T-cell (primary cell): ENCODE measurements around the gene CABLES1. TPM values are rescaled to one million over a fixed set of nuclear protein-coding genes. Genes with fewer than 3 reads are reported as not detected.

Source experiments
- ATAC-seq, 4 experiments: fragments of 200-7000 bp in 3 of 4; fragments of 150-1000 bp in 1 of 4; cut with Tn5 transposase; replicated peaks in 1 of 4; 1 replicate in 3 of 4; 2 replicates in 1 of 4; pipeline ENCODE4 v1.10.0; 2021; ENCODE audit warnings: moderate library complexity in 3 of 4, mild to moderate bottlenecking in 2 of 4, moderate number of reproducible peaks in 1 of 4
- CTCF ChIA-PET, 2 donors: fragments of 300-600 bp; sonication (Branson Sonifier 250); formaldehyde crosslinking; loops; one replicate each; lab custom pipeline; 2022; ENCODE audit warnings: antibody characterized with exemption in 2 of 2; lab: Charles Lee
- POLR2A ChIA-PET, 2 donors: fragments of 300-600 bp; sonication (Branson Sonifier 250); formaldehyde crosslinking; loops; one replicate each; lab custom pipeline; 2022; ENCODE audit warnings: antibody characterized with exemption in 2 of 2; lab: Charles Lee
- DNase-seq, 35 experiments: peaks; one replicate each; pipeline versions ENCODE4 v3.0.0 to v3.0.0-alpha.2; 2013 to 2023
- H3K27ac ChIP-seq: one replicate; pipeline ENCODE4 v1.5.1; 2013; ENCODE audit warnings: low read length
- H3K27me3 ChIP-seq, 2 experiments: replicated peaks in 1 of 2; 1 replicate in 1 of 2; 2 replicates in 1 of 2; pipeline versions ENCODE4 v1.6.1 to v1.7.0; 2013; ENCODE audit warnings: low read length in 1 of 2, mixed read lengths in 1 of 2; ENCODE audit not compliant: control insufficient read depth in 2 of 2, insufficient read depth in 2 of 2; ENCODE audit errors: extremely low read depth in 1 of 2
- H3K36me3 ChIP-seq, 2 donors: 1 replicate in 1 of 2; 2 replicates in 1 of 2; pipeline versions ENCODE4 v1.6.1 to v1.7.0; 2013; ENCODE audit warnings: low read length in 1 of 2; ENCODE audit not compliant: control insufficient read depth in 2 of 2, insufficient read depth in 1 of 2; ENCODE audit errors: extremely low read depth in 1 of 2
- H3K4me1 ChIP-seq, 2 experiments: 1 replicate in 1 of 2; 2 replicates in 1 of 2; pipeline versions ENCODE4 v1.6.1 to v1.7.0; 2013; ENCODE audit warnings: low read length in 2 of 2, mixed read lengths in 1 of 2; ENCODE audit not compliant: insufficient read depth in 2 of 2, control insufficient read depth in 1 of 2; ENCODE audit errors: extremely low read depth in 1 of 2
- H3K4me3 ChIP-seq, 2 donors: 1 replicate in 1 of 2; 2 replicates in 1 of 2; pipeline versions ENCODE4 v1.5.1 to v1.7.0; 2013; ENCODE audit warnings: mild to moderate bottlenecking in 2 of 2, low read length in 1 of 2, moderate library complexity in 1 of 2; ENCODE audit not compliant: control insufficient read depth in 1 of 2; ENCODE audit errors: extremely low read depth in 1 of 2
- H3K9me3 ChIP-seq: 2 replicates; pipeline ENCODE4 v1.7.0; 2013
- H3K27ac Mint-ChIP-seq, 2 donors: one replicate each; pipeline ENCODE4 v1.8.0; 2020 to 2021; ENCODE audit warnings: mild to moderate bottlenecking in 2 of 2, mixed read lengths in 2 of 2
- H3K27me3 Mint-ChIP-seq, 2 donors: one replicate each; pipeline ENCODE4 v1.8.0; 2021 to 2022; ENCODE audit warnings: mixed read lengths in 2 of 2
- H3K36me3 Mint-ChIP-seq: one replicate; pipeline ENCODE4 v1.8.0; 2021; ENCODE audit warnings: mixed read lengths
- H3K4me1 Mint-ChIP-seq, 3 donors: one replicate each; pipeline ENCODE4 v1.8.0; 2020 to 2022; ENCODE audit warnings: mixed read lengths in 3 of 3, mild to moderate bottlenecking in 1 of 3
- H3K4me3 Mint-ChIP-seq, 3 donors: one replicate each; pipeline ENCODE4 v1.8.0; 2020 to 2022; ENCODE audit warnings: mild to moderate bottlenecking in 3 of 3, mixed read lengths in 3 of 3, moderate library complexity in 3 of 3
- H3K9me3 Mint-ChIP-seq, 3 donors: one replicate each; pipeline ENCODE4 v1.8.0; 2020 to 2022; ENCODE audit warnings: mixed read lengths in 3 of 3
- WGBS: methylation state at CpG from one replicate; pipeline ENCODE4 v1.1.5; 2013; ENCODE audit warnings: missing lambda C conversion rate; ENCODE audit not compliant: insufficient coverage; 5-methylcytosine and 5-hydroxymethylcytosine counted together
- total RNA-seq, 35 experiments: library from RNA in 6 of 35; stranded (reverse) in 6 of 35; fragments of 120-200 nt in 1 of 35; gene quantifications; one replicate each; pipeline versions ENCODE4 v1.2.1 to v1.2.4 and lab custom pipeline; 2013 to 2026

The CABLES1 gene
- total RNA-seq, 5 donors from 2014 or later (not counting 1 experiment from before 2014, with no cell fraction given) = 0.23 to 1.7 (median 0.85) TPM

GRCh38 chr18:23137788-23138216 lies 2.5 kb downstream of the CABLES1 start:
- H3K4me3 ChIP-seq = no peak overlapping the region
- no peak overlapping the region for H3K27ac Mint-ChIP-seq
- DNase-seq (no peak), ATAC-seq (no peak)
- 90% methylated on average over 6 of the region's 9 CpGs for WGBS
- peaks cover 4 to 46% of the 10 kb centered on the region in 2 experiments for H3K27me3 ChIP-seq
- H3K27ac ChIP-seq = no peak overlapping the region
- H3K9me3 ChIP-seq = no peaks in the 10 kb centered on the region
- ChIA-PET CTCF (no interaction called here), POLR2A (interaction anchor here (0.5 to 0.6 kb wide), 2 partner anchors 199 to 1451 kb away, joined by 3 to 5 read pairs; no protein-coding TSS in a partner anchor)
- no peaks in the 10 kb centered on the region for H3K36me3 Mint-ChIP-seq
- peaks cover 29 to 34% of the 10 kb centered on the region in 2 donors for H3K27me3 Mint-ChIP-seq
- H3K4me1 ChIP-seq = peaks cover 7 to 19% of the 10 kb centered on the region in 2 experiments
- peak overlapping the region in 2 of 3 donors; percentile 52 to 67 for H3K4me3 Mint-ChIP-seq
- H3K36me3 ChIP-seq = no peaks in the 10 kb centered on the region
- no peaks in the 10 kb centered on the region for H3K9me3 Mint-ChIP-seq
- H3K4me1 Mint-ChIP-seq = peaks cover 8 to 18% (median 8%) of the 10 kb centered on the region in 3 donors

DNA sequence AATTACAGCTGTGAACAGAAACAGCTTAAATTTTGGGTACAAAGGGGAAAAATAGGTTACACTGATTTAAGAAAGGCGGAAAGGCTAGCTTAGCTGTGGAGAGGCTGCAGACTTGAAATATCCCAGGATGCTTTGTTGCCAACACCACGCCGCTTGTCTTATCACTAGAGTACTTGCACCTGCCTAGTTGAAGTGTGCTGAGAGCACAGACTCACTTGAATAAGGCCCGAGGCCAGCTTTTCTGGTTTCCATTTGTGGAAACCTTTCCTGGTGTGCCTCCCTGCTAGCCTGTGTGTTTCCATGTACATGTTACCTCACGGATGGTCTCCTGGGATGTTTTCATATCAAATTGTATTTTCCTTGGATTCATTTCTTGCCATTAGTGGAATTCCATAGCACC lies 3.2 kb downstream of the CABLES1 start:
- H3K4me3 Mint-ChIP-seq = no peak overlapping the region
- DNase-seq = no peak
- H3K36me3 Mint-ChIP-seq = no peaks in the 10 kb centered on the region
- no peaks in the 10 kb centered on the region for H3K36me3 ChIP-seq
- H3K9me3 ChIP-seq = no peaks in the 10 kb centered on the region
- H3K4me3 ChIP-seq = no peak overlapping the region
- peaks cover 7 to 19% of the 10 kb centered on the region in 2 experiments for H3K4me1 ChIP-seq
- peaks cover 4 to 41% of the 10 kb centered on the region in 2 experiments for H3K27me3 ChIP-seq
- ChIA-PET POLR2A (no interaction called here), CTCF (interaction anchor here in 1 of 2 donors (0.7 kb wide), 1 partner anchor 59 kb away, joined by 7 read pairs; no protein-coding TSS in a partner anchor)
- no peak overlapping the region for H3K27ac ChIP-seq
- peaks cover 29 to 34% of the 10 kb centered on the region in 2 donors for H3K27me3 Mint-ChIP-seq
- no peak overlapping the region for H3K27ac Mint-ChIP-seq
- WGBS = 84% methylated on average over 5 of the region's 5 CpGs
- H3K4me1 Mint-ChIP-seq = peaks cover 8 to 18% (median 12%) of the 10 kb centered on the region in 3 donors
- ATAC-seq = no peak
- H3K9me3 Mint-ChIP-seq = no peaks in the 10 kb centered on the region

GRCh38 chr18:23141104-23141999 lies 6.1 kb downstream of the CABLES1 start:
- Mint-ChIP-seq H3K9me3 (no peaks in the 10 kb centered on the region), H3K36me3 (no peaks in the 10 kb centered on the region), H3K4me1 (peaks cover 0 to 12% (median 9%) of the 10 kb centered on the region in 3 donors), H3K27me3 (peaks cover 15 to 22% of the 10 kb centered on the region in 2 donors), H3K4me3 (no peak overlapping the region), H3K27ac (no peak overlapping the region)
- no peak overlapping the region for H3K4me3 ChIP-seq
- H3K9me3 ChIP-seq = no peaks in the 10 kb centered on the region
- WGBS = 83% methylated on average over 11 of the region's 12 CpGs
- no peaks in the 10 kb centered on the region for H3K36me3 ChIP-seq
- ChIA-PET POLR2A (no interaction called here), CTCF (no interaction called here)
- DNase-seq = no peak
- ATAC-seq = no peak
- H3K27me3 ChIP-seq = peaks cover 0 to 23% of the 10 kb centered on the region in 2 experiments
- no peak overlapping the region for H3K27ac ChIP-seq
- H3K4me1 ChIP-seq = peaks cover 0 to 7% of the 10 kb centered on the region in 2 experiments

DNA sequence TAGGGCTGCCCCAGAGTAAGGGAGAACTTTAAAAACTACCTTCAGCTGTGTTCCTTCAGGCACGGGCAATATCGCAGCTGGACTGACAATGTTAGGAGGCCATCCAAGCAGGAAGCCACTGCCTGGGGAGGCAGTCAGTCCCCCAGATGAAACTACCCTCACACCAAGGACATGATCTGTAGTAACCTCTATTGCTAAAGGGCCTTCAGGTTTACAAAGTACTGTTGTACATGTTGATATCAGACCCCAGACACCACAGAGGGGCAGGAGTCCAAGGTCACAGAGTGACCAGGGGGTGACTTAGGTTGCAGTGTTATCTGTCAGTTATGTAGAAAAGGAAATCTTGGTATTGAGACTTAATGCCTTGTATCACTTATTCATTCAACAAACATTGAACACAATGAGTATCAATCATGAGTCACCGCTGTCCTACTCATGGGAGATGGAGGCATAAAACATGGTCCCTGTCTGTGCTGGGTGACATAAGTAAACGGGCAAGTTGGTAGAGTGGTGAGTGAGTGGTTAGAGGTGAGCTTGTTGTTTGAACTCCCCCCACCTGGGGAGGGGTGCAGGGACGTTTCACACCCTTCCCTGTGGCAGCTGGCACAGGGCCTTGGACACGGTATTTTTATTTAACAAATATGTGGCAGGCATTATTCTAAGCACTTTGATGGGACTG lies 7.1 kb downstream of the CABLES1 start:
- H3K27me3 ChIP-seq = peaks cover 0 to 13% of the 10 kb centered on the region in 2 experiments
- WGBS = 100% methylated on average over 1 of the region's 6 CpGs
- H3K4me3 ChIP-seq = no peak overlapping the region
- H3K27ac Mint-ChIP-seq = no peak overlapping the region
- H3K27ac ChIP-seq = no peak overlapping the region
- H3K27me3 Mint-ChIP-seq = peaks cover 10 to 12% of the 10 kb centered on the region in 2 donors
- H3K9me3 ChIP-seq = no peaks in the 10 kb centered on the region
- H3K4me1 ChIP-seq = no peaks in the 10 kb centered on the region
- no peaks in the 10 kb centered on the region for H3K9me3 Mint-ChIP-seq
- peaks cover 0 to 12% (median 2%) of the 10 kb centered on the region in 3 donors for H3K4me1 Mint-ChIP-seq
- DNase-seq (no peak), ATAC-seq (no peak)
- ChIA-PET POLR2A (no interaction called here), CTCF (no interaction called here)
- no peak overlapping the region for H3K4me3 Mint-ChIP-seq
- H3K36me3 Mint-ChIP-seq = no peaks in the 10 kb centered on the region
- H3K36me3 ChIP-seq = no peaks in the 10 kb centered on the region

DNA sequence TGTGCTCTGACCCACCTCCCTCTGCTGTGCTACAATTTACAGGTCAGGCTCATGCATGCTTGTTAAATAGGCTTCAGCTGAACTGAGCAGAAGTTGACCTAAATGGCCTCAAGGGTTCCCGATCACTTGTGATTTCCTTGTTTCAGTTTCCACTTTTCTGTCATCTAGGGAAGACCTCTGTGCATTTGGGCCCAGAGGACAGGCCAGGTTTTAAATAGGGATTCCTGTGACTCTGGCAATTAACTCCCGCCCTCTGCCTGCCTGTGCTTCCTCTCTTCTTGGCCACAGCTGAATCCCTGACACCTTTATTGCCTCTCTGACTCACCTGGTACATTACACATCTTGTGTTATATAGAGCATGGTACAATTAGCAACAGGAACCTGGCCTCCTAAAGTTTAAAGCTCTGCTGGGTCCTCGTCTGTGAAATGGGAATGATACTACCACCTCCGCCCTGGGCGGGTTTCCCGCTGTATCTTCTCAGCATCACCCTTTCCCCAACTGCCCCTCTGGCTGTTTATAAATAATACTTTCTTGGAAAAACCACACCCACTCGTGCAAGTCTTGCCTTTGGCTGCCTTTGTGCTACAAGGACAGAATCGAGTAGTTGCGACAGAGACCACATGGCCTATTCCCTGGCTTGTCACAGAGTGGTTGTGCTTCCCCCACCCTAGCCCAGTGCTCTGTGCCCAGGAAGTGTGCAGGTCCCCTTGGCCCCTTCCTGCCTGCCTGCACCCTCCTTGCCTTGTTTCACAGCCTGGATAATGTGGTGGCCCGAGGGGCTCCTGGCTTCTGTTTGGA lies 7.9 kb downstream of the CABLES1 start:
- POLR2A ChIA-PET = no interaction called here
- no peak overlapping the region for H3K27ac Mint-ChIP-seq

More for the DNA sequence above, 7.9 kb downstream of the CABLES1 start:
- WGBS = 69% methylated on average over 7 of the region's 10 CpGs
- Mint-ChIP-seq H3K4me3 (no peak overlapping the region), H3K4me1 (peaks cover 0 to 12% (median 2%) of the 10 kb centered on the region in 3 donors), H3K36me3 (no peaks in the 10 kb centered on the region), H3K9me3 (no peaks in the 10 kb centered on the region), H3K27me3 (peaks cover 3 to 4% of the 10 kb centered on the region in 2 donors)
- CTCF ChIA-PET = no interaction called here
- DNase-seq (no peak), ATAC-seq (no peak)
- H3K9me3 ChIP-seq = no peaks in the 10 kb centered on the region
- no peaks in the 10 kb centered on the region for H3K36me3 ChIP-seq
- H3K27ac ChIP-seq = no peak overlapping the region
- H3K4me1 ChIP-seq = no peaks in the 10 kb centered on the region
- H3K4me3 ChIP-seq = no peak overlapping the region
- peaks cover 0 to 7% of the 10 kb centered on the region in 2 experiments for H3K27me3 ChIP-seq
